ENCODE data around the gene CATSPER3. TPM values are rescaled to one million over a fixed set of nuclear protein-coding genes. Genes with fewer than 3 reads are reported as not detected.

CATSPER3 gene
- total RNA-seq, 2 donors from 2014 or later, result 3.2 TPM; not detected in 1

GRCh38 chr5:135041726-135042125 lies 74.0 kb downstream of the CATSPER3 start:
- TF ChIP-seq, protein P1, sequence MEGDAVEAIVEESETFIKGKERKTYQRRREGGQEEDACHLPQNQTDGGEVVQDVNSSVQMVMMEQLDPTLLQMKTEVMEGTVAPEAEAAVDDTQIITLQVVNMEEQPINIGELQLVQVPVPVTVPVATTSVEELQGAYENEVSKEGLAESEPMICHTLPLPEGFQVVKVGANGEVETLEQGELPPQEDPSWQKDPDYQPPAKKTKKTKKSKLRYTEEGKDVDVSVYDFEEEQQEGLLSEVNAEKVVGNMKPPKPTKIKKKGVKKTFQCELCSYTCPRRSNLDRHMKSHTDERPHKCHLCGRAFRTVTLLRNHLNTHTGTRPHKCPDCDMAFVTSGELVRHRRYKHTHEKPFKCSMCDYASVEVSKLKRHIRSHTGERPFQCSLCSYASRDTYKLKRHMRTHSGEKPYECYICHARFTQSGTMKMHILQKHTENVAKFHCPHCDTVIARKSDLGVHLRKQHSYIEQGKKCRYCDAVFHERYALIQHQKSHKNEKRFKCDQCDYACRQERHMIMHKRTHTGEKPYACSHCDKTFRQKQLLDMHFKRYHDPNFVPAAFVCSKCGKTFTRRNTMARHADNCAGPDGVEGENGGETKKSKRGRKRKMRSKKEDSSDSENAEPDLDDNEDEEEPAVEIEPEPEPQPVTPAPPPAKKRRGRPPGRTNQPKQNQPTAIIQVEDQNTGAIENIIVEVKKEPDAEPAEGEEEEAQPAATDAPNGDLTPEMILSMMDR (IDR thresholded peaks at IDR 0.05), result no peak
- TF ChIP-seq POLR2AphosphoS5 (IDR thresholded peaks at IDR 0.05) (no peak), POLR2A (IDR thresholded peaks at IDR 0.05) (no peak)
- intact Hi-C loops (cut with DNase I), result no loop called here
- H3K27ac ChIP-seq, result no peak overlapping the region
- WGBS, result 82% methylated on average over 3 of the region's 3 CpGs
- no peaks in the 10 kb centered on the region for H3K9me3 ChIP-seq
- no peaks in the 10 kb centered on the region for H3K36me3 ChIP-seq
- DNase-seq (ENCODE audit: low spot score), result no peak
- H3K4me3 ChIP-seq, result no peak overlapping the region
- H3K4me1 ChIP-seq (replicated peaks), result no peaks in the 10 kb centered on the region
- H3K27me3 ChIP-seq (replicated peaks; ENCODE audit: insufficient read depth), result peaks cover 23% of the 10 kb centered on the region

- Histone ChIP-seq H3K4me3 (no peak overlapping the region), H3K27ac (no peak overlapping the region), H3K9me3 (no peaks in the 10 kb centered on the region), H3K4me1 (replicated peaks) (no peaks in the 10 kb centered on the region), H3K36me3 (no peaks in the 10 kb centered on the region), H3K27me3 (replicated peaks; ENCODE audit: insufficient read depth) (peaks cover 24% of the 10 kb centered on the region)
- intact Hi-C loops (cut with DNase I), result no loop called here
- 100% methylated on average over 1 of the region's 1 CpG for WGBS
- no peak for DNase-seq (ENCODE audit: low spot score)
- TF ChIP-seq POLR2A (IDR thresholded peaks at IDR 0.05), result no peak
- TF ChIP-seq, protein P1 (IDR thresholded peaks at IDR 0.05), result no peak
- TF ChIP-seq POLR2AphosphoS5 (IDR thresholded peaks at IDR 0.05), result no peak
Observed at GRCh38 chr5:135042595-135042994, 74.9 kb downstream of the CATSPER3 start.

GRCh38 chr5:135045488-135045887 lies 77.8 kb downstream of the CATSPER3 start:
- intact Hi-C loops (cut with DNase I), result no loop called here

DNA sequence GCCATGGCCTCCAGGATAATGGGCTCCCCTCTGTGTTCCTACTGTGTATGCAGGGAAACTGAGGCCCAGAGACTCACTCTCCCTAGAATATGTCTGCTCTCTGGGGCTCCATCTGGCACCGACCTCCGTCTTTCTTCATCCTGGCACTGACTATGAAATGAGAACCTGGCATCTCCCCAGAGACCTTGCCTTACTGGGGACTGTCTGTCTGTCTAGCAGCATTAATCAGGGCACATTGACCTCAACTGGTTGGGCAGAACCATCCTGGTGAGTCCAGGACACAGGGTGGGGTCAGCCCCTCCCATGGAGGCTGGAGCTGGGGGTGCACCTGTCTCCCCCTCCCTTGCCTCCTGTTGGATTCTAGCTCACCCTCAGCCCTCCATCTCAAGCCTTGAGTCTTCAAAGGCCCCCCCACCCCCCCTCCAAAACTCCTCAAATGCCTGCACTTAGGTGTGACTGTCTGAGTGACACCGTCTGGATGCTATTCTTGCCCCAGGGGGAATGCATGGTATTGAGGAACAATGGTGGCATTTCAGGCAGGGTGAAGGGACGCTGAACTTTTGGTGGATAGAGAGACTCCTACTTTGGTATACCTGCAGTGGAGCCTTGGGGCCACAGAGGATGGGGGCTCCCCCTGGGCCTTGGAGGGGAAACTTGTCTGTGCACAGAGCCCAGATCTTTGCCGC lies 79.1 kb downstream of the CATSPER3 start:
- no peak overlapping the region for H3K4me3 ChIP-seq
- no peaks in the 10 kb centered on the region for H3K9me3 ChIP-seq
- intact Hi-C loops (cut with DNase I), result no loop called here
- peaks cover 16% of the 10 kb centered on the region for H3K27me3 ChIP-seq (replicated peaks; ENCODE audit: insufficient read depth)
- DNase-seq (ENCODE audit: low spot score), result no peak
- H3K4me1 ChIP-seq (replicated peaks), result no peaks in the 10 kb centered on the region
- H3K36me3 ChIP-seq, result no peaks in the 10 kb centered on the region
- 41% methylated on average over 5 of the region's 5 CpGs for WGBS
- H3K27ac ChIP-seq, result no peak overlapping the region
- no peak for TF ChIP-seq POLR2AphosphoS5 (IDR thresholded peaks at IDR 0.05)
- TF ChIP-seq, protein P1 (IDR thresholded peaks at IDR 0.05), result no peak

More at GRCh38 chr5:135045488-135045887, 77.8 kb downstream of the CATSPER3 start:
- peaks cover 14% of the 10 kb centered on the region for H3K27me3 ChIP-seq (replicated peaks; ENCODE audit: insufficient read depth)
- H3K4me3 ChIP-seq, result no peak overlapping the region
- TF ChIP-seq, protein P1 (IDR thresholded peaks at IDR 0.05), result no peak
- TF ChIP-seq POLR2A (IDR thresholded peaks at IDR 0.05) (no peak), POLR2AphosphoS5 (IDR thresholded peaks at IDR 0.05) (no peak)
- no peaks in the 10 kb centered on the region for H3K9me3 ChIP-seq
- H3K27ac ChIP-seq, result no peak overlapping the region
- no peaks in the 10 kb centered on the region for H3K4me1 ChIP-seq (replicated peaks)
- no peaks in the 10 kb centered on the region for H3K36me3 ChIP-seq
- no peak for DNase-seq (ENCODE audit: low spot score)

DNA sequence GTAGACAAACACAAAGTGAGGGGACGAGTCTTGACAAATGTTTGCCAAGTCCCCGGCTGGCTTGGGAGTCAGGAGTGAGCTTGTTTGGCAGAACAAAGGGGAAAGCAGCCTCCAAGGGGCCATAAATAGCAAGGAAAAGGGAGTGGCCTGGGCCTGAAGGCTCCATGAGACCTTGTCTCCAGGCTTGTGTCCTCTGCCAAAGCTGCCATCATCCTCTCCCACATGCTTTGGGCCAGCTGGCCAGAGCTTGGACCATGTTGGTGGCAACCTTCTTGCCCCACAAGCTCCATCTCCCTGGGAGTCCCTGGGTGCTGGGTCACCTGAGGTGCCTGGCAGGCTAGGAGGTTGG lies 79.6 kb downstream of the CATSPER3 start:
- TF ChIP-seq POLR2AphosphoS5 (IDR thresholded peaks at IDR 0.05) (no peak), POLR2A (IDR thresholded peaks at IDR 0.05) (no peak)
- TF ChIP-seq, protein P1 (IDR thresholded peaks at IDR 0.05), result no peak

More for the DNA sequence above, 79.6 kb downstream of the CATSPER3 start:
- H3K36me3 ChIP-seq, result no peaks in the 10 kb centered on the region
- WGBS, result 17% methylated on average over 2 of the region's 2 CpGs
- H3K4me3 ChIP-seq, result no peak overlapping the region
- peak; percentile 27 for DNase-seq (ENCODE audit: low spot score)
- peaks cover 16% of the 10 kb centered on the region for H3K27me3 ChIP-seq (replicated peaks; ENCODE audit: insufficient read depth)
- no peaks in the 10 kb centered on the region for H3K9me3 ChIP-seq
- intact Hi-C loops (cut with DNase I), result no loop called here
- H3K4me1 ChIP-seq (replicated peaks), result no peaks in the 10 kb centered on the region
- H3K27ac ChIP-seq, result no peak overlapping the region
